AG10803 (cell line): ENCODE data around the gene SUSD1.
"Not testable (repeated sequence)": the region's sequence is repeated elsewhere in the genome, so short reads cannot be mapped to it uniquely, and the experiment has no call there.

Experiments
- DNase-seq: peaks from one replicate; pipeline ENCODE4 v3.0.0; 2010; ENCODE audit warnings: low read depth
- H3K4me3 ChIP-seq: 2 replicates; pipeline ENCODE4 v1.5.1; 2011; ENCODE audit warnings: mild to moderate bottlenecking, low read length, control low read depth
- CTCF ChIP-seq: conservative IDR thresholded peaks from 2 replicates; pipeline ENCODE4 v1.5.1; 2011; ENCODE audit warnings: mild to moderate bottlenecking, low read length, control low read depth, inconsistent platforms

Gene SUSD1

GRCh38 chr9:112132356-112132755 is 42.7 kb downstream of the SUSD1 start:
- peak; percentile 36 for DNase-seq
- no peak for TF ChIP-seq CTCF
- no peak overlapping the region for H3K4me3 ChIP-seq

GRCh38 chr9:112130997-112131396 is 44.1 kb downstream of the SUSD1 start:
- no peak for DNase-seq
- H3K4me3 ChIP-seq = no peak overlapping the region
- TF ChIP-seq CTCF = no peak

DNA sequence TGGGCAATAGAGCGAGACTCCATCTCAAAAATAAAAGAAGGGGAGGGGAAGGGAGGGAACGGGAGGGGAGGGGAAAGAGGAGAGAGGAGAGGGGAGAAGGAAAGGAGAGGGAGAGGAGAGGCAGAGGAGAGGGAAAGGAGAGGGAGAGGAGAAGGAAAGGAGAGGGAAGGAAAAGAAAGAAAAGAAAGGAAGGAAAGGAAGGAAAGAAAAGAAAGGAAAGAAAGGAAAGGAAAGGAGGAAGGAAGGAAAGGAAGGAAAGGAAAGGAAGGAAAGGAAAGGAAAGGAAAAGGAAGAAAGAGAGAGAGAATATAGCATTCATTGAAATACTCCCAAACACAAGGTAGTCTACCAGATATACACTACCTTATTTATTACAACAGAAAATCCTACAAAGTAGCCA is 44.8 kb downstream of the SUSD1 start:
- no peak for TF ChIP-seq CTCF
- H3K4me3 ChIP-seq = no peak overlapping the region
- DNase-seq = no peak

- no peak overlapping the region for H3K4me3 ChIP-seq
- no peak for DNase-seq
- TF ChIP-seq CTCF = no peak
Observed at GRCh38 chr9:112129246-112129645, 45.9 kb downstream of the SUSD1 start.

GRCh38 chr9:112128399-112128798 is 46.7 kb downstream of the SUSD1 start:
- not testable (repeated sequence) for DNase-seq, H3K4me3 ChIP-seq

GRCh38 chr9:112127281-112127680 is 47.8 kb downstream of the SUSD1 start:
- no peak for DNase-seq
- no peak overlapping the region for H3K4me3 ChIP-seq
- TF ChIP-seq CTCF = no peak

DNA sequence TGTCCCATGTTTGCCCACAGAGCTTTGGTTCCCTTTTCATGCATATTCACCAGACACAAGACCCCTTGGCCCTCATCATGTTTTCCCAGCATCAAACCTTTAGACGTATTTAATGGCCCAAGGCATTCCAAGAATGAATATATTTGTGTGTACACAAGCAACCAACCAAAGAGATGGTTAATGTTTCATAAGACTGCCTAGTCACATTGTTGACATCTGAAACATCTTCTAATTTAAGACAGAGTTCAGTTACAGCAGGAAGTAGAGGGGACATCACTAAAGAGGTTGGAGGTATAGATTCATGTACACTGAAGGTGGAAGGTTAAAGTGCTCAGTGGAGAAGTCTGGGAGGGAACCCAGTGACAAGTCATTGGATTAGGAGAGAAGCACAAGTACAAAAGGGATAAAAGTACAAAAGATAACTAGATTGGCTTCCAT is 49.1 kb downstream of the SUSD1 start:
- TF ChIP-seq CTCF = no peak
- H3K4me3 ChIP-seq = no peak overlapping the region

DNA sequence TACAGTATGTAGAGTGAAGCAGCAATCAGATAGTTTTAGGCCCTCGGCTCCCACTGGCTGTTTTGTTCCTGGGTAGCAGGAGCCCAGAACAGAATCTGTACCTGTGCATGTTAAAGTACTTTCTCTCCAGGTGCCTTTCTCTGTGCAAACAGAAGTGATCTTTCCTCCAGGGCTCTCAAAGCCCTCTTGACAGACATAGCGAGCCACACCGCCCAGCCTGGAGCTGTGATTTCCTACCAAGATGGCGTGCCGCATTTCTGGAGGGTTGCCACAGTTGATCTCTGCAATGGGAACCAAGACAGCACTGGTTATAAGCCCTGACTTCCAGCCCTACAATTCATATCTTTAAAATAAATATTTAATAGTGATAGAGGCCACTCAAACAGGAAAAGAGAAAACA is 50.9 kb downstream of the SUSD1 start:
- no peak for TF ChIP-seq CTCF
- no peak for DNase-seq
- no peak overlapping the region for H3K4me3 ChIP-seq

More for the DNA sequence above, 49.1 kb downstream of the SUSD1 start:
- peak; percentile 23 for DNase-seq
